Uterus (tissue), 4 donors: ENCODE data around the gene CHRD. TPM values are rescaled to one million over a fixed set of nuclear protein-coding genes. Genes with fewer than 3 reads are reported as not detected.

Source experiments
- DNase-seq, 2 donors: peaks; one replicate each; pipeline ENCODE4 v3.0.0-alpha.2; 2019 to 2020
- H3K27ac ChIP-seq, 2 donors: fragments of 200-600 bp; sonication (generic); 1 replicate in 1 of 2; 2 replicates in 1 of 2; pipeline ENCODE4 v1.5.1; 2016 to 2018
- H3K27me3 ChIP-seq, 2 donors: fragments of 200-600 bp; sonication (generic); one replicate each; pipeline ENCODE4 v1.5.1; 2018 to 2019; ENCODE audit warnings: control low read depth in 1 of 2
- H3K36me3 ChIP-seq, 2 donors: fragments of 200-600 bp; sonication (generic); one replicate each; pipeline ENCODE4 v1.5.1; 2019; ENCODE audit warnings: control low read depth in 1 of 2
- H3K4me1 ChIP-seq, 2 donors: fragments of 200-600 bp; sonication (generic); one replicate each; pipeline ENCODE4 v1.5.1; 2018 to 2019; ENCODE audit warnings: control low read depth in 1 of 2
- H3K4me3 ChIP-seq, 2 donors: fragments of 200-600 bp; sonication (generic); 1 replicate in 1 of 2; 2 replicates in 1 of 2; pipeline ENCODE4 v1.5.1; 2018 to 2019; ENCODE audit warnings: mild to moderate bottlenecking in 1 of 2
- H3K9me3 ChIP-seq, 2 donors: fragments of 200-600 bp; sonication (generic); one replicate each; pipeline ENCODE4 v1.5.1; 2019; ENCODE audit warnings: control low read depth in 1 of 2
- POLR2A ChIP-seq, 2 donors: fragments of 450-650 bp; IDR thresholded peaks; one replicate each; pipeline ENCODE4 v1.6.1; 2016; ENCODE audit warnings: antibody characterized with exemption in 2 of 2, mild to moderate bottlenecking in 1 of 2, moderate library complexity in 1 of 2
- intact Hi-C: fragments of 100-400 bp; cut with DNase I; formaldehyde crosslinking; loops from one replicate; pipeline ENCODE4 v1.15.1; 2023; ENCODE audit warnings: low total_unique reads
- total RNA-seq, 4 donors: library from RNA; depleted of rRNA in 3 of 4; stranded (reverse); fragments of >200 nt in 3 of 4; gene quantifications; one replicate each; pipeline versions ENCODE4 v1.1.0 to v1.2.4, GENCODE V29; 2014 to 2023
- TF ChIP-seq, protein P1 (sequence below), 4 experiments: fragments of 200-600 bp in 2 of 4; fragments of 450-650 bp in 2 of 4; sonication (generic) in 2 of 4; IDR thresholded peaks; one replicate each; pipeline ENCODE4 v1.5.1; 2016 to 2019; ENCODE audit warnings: antibody characterized with exemption in 4 of 4, mild to moderate bottlenecking in 2 of 4, moderate library complexity in 1 of 4
- donor health status: DM: yes; HTN: yes; CAD: no.

CHRD gene
- total RNA-seq, 4 donors from 2014 or later = 15.9 to 57.1 (median 30.7) TPM

GRCh38 chr3:184381261-184382224, 1.7 kb downstream of the CHRD start:
- no peak for TF ChIP-seq POLR2A (IDR thresholded peaks at IDR 0.05)
- TF ChIP-seq, protein P1, sequence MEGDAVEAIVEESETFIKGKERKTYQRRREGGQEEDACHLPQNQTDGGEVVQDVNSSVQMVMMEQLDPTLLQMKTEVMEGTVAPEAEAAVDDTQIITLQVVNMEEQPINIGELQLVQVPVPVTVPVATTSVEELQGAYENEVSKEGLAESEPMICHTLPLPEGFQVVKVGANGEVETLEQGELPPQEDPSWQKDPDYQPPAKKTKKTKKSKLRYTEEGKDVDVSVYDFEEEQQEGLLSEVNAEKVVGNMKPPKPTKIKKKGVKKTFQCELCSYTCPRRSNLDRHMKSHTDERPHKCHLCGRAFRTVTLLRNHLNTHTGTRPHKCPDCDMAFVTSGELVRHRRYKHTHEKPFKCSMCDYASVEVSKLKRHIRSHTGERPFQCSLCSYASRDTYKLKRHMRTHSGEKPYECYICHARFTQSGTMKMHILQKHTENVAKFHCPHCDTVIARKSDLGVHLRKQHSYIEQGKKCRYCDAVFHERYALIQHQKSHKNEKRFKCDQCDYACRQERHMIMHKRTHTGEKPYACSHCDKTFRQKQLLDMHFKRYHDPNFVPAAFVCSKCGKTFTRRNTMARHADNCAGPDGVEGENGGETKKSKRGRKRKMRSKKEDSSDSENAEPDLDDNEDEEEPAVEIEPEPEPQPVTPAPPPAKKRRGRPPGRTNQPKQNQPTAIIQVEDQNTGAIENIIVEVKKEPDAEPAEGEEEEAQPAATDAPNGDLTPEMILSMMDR (IDR thresholded peaks at IDR 0.05) = no peak
- H3K9me3 ChIP-seq = no peaks in the 10 kb centered on the region
- H3K36me3 ChIP-seq = no peaks in the 10 kb centered on the region
- peaks cover 0 to 4% of the 10 kb centered on the region in 2 donors for H3K4me1 ChIP-seq
- H3K27ac ChIP-seq = peak overlapping the region; percentile 91 to 95
- H3K4me3 ChIP-seq = peak overlapping the region; percentile 28 to 67
- no peaks in the 10 kb centered on the region for H3K27me3 ChIP-seq
- no peak for DNase-seq
- intact Hi-C loops = no loop called here

DNA sequence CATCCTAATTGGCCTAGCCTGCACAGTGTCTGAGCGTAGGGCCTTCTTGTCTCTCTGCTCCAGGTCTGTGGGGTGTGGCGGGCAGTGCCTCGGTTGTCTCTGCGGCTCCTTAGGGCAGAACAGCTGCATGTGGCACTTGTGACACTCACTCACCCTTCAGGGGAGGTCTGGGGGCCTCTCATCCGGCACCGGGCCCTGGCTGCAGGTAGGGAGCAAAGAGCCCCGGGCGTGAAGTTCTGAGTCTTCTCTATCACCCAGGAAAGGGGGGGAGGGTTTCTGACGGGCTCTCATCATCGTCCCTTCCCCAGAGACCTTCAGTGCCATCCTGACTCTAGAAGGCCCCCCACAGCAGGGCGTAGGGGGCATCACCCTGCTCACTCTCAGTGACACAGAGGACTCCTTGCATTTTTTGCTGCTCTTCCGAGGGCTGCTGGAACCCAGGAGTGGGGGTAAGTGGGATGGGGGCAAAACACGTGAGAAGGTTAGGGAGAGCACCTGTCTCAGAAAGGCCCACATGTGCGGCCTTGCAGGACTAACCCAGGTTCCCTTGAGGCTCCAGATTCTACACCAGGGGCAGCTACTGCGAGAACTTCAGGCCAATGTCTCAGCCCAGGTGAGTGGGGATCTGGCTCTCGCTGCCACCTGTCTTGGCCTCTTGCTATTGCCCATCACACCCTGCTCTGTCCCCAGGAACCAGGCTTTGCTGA, 2.6 kb downstream of the CHRD start:
- intact Hi-C loops = no loop called here
- H3K36me3 ChIP-seq = no peaks in the 10 kb centered on the region
- TF ChIP-seq POLR2A (IDR thresholded peaks at IDR 0.05) = no peak
- TF ChIP-seq, protein P1 (IDR thresholded peaks at IDR 0.05) = no peak
- no peak for DNase-seq
- H3K27me3 ChIP-seq = no peaks in the 10 kb centered on the region
- H3K4me1 ChIP-seq = peaks cover 0 to 4% of the 10 kb centered on the region in 2 donors
- no peak overlapping the region for H3K27ac ChIP-seq
- no peaks in the 10 kb centered on the region for H3K9me3 ChIP-seq
- H3K4me3 ChIP-seq = no peak overlapping the region

DNA sequence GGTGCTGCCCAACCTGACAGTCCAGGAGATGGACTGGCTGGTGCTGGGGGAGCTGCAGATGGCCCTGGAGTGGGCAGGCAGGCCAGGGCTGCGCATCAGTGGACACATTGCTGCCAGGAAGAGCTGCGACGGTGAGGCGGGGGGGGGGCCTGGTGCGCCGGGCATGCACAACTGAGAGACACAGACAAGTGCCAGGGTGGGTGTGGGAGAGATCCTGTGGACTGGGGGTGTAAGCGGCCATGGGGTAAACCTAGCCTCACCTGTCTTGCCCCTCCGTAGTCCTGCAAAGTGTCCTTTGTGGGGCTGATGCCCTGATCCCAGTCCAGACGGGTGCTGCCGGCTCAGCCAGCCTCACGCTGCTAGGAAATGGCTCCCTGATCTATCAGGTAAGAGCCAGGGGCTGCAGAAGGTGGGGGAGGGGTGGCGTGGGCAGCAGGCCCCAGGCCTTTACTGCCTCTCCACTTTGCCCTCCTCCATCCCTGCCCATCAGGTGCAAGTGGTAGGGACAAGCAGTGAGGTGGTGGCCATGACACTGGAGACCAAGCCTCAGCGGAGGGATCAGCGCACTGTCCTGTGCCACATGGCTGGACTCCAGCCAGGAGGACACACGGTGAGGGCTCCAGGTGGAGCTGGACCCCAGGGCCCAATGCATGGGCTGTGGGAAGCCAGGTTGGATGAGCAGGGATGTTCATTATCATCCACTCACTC, 3.3 kb downstream of the CHRD start:
- Histone ChIP-seq H3K4me3 (no peak overlapping the region), H3K27me3 (no peaks in the 10 kb centered on the region), H3K27ac (no peak overlapping the region), H3K36me3 (no peaks in the 10 kb centered on the region), H3K9me3 (no peaks in the 10 kb centered on the region), H3K4me1 (peaks cover 0 to 4% of the 10 kb centered on the region in 2 donors)
- DNase-seq = no peak
- intact Hi-C loops = no loop called here
- TF ChIP-seq POLR2A (IDR thresholded peaks at IDR 0.05) = no peak
- TF ChIP-seq, protein P1 (IDR thresholded peaks at IDR 0.05) = no peak

GRCh38 chr3:184384342-184384741, 4.5 kb downstream of the CHRD start:
- Histone ChIP-seq H3K27me3 (no peaks in the 10 kb centered on the region), H3K9me3 (no peaks in the 10 kb centered on the region), H3K27ac (no peak overlapping the region), H3K36me3 (no peaks in the 10 kb centered on the region), H3K4me3 (no peak overlapping the region), H3K4me1 (no peaks in the 10 kb centered on the region)
- TF ChIP-seq POLR2A (IDR thresholded peaks at IDR 0.05) = no peak
- TF ChIP-seq, protein P1 (IDR thresholded peaks at IDR 0.05) = no peak
- intact Hi-C loops = no loop called here
- DNase-seq = no peak
